K562 (cell line): ENCODE measurements around the gene NLGN3. TPM values are rescaled to one million over a fixed set of nuclear protein-coding genes. Genes with fewer than 3 reads are reported as not detected.
A peak's percentile ranks its signal among the peaks of the same experiment; 100 is the strongest.

ENCODE experiments used
- CBX3 ChIP-seq, 2 experiments: IDR thresholded peaks; 1 replicate in 1 of 2; 2 replicates in 1 of 2; pipeline ENCODE4 v1.6.1; 2012; ENCODE audit warnings: inconsistent platforms in 2 of 2, low read length in 2 of 2, borderline replicate concordance in 1 of 2, control low read depth in 1 of 2
- DIDO1 ChIP-seq: fragments of 450-650 bp; IDR thresholded peaks from 2 replicates; pipeline ENCODE4 v1.6.1; 2016; ENCODE audit warnings: low read depth, missing biosample characterization, missing genetic modification characterization
- EHMT2 ChIP-seq: fragments of 450-650 bp; IDR thresholded peaks from 2 replicates; pipeline ENCODE4 v1.6.1; 2018; ENCODE audit warnings: antibody characterized with exemption
- EP400 ChIP-seq: fragments of 450-650 bp; IDR thresholded peaks from 2 replicates; pipeline ENCODE4 v1.6.1; 2017; ENCODE audit warnings: antibody characterized with exemption, mild to moderate bottlenecking, moderate library complexity
- FOS ChIP-seq: IDR thresholded peaks from 3 replicates; pipeline ENCODE4 v1.6.1; 2011; ENCODE audit not compliant: insufficient read length; ENCODE audit errors: extremely low read depth
- GATAD2A ChIP-seq: fragments of 450-650 bp; IDR thresholded peaks from 2 replicates; pipeline ENCODE4 v1.6.1; 2017
- HNRNPH1 ChIP-seq: fragments of 200-400 bp; formaldehyde crosslinking; optimal IDR thresholded peaks from 2 replicates; pipeline ENCODE3; 2017; ENCODE audit warnings: low read depth, mild to moderate bottlenecking, low read length, moderate library complexity
- JUND ChIP-seq, 2 experiments: IDR thresholded peaks; 2 replicates in 1 of 2; 3 replicates in 1 of 2; pipeline ENCODE4 v1.6.1; 2011; ENCODE audit warnings: borderline replicate concordance in 2 of 2, low read depth in 2 of 2, low read length in 2 of 2, improper control_type of control experiment in 1 of 2, missing biosample characterization in 1 of 2, missing genetic modification characterization in 1 of 2, missing genetic modification reagents in 1 of 2
- KDM1A ChIP-seq, 2 experiments: fragments of 450-650 bp; IDR thresholded peaks; 2 replicates each; pipeline ENCODE4 v1.6.1; 2016; ENCODE audit warnings: mild to moderate bottlenecking in 2 of 2
- KLF16 ChIP-seq: IDR thresholded peaks from 2 replicates; pipeline ENCODE4 v1.6.1; 2016; ENCODE audit warnings: antibody characterized with exemption
- L3MBTL2 ChIP-seq: fragments of 450-650 bp; IDR thresholded peaks from 2 replicates; pipeline ENCODE4 v1.6.1; 2016; ENCODE audit warnings: mild to moderate bottlenecking, moderate library complexity
- MAFG ChIP-seq: fragments of 450-650 bp; conservative IDR thresholded peaks from 2 replicates; pipeline ENCODE4 v1.6.1; 2016; ENCODE audit warnings: missing genetic modification characterization, missing compliant biosample characterization
- MTA3 ChIP-seq: fragments of 450-650 bp; formaldehyde crosslinking; IDR thresholded peaks from 2 replicates; pipeline ENCODE4 v1.6.1; 2017; ENCODE audit warnings: mild to moderate bottlenecking, borderline replicate concordance
- NFIC ChIP-seq: fragments of 450-650 bp; IDR thresholded peaks from 2 replicates; pipeline ENCODE4 v1.6.1; 2017; ENCODE audit warnings: mild to moderate bottlenecking, inconsistent platforms
- NR3C1 ChIP-seq: sonication (generic); formaldehyde crosslinking; IDR thresholded peaks from 2 replicates; pipeline ENCODE4 v1.8.1; 2022; ENCODE audit warnings: missing genetic modification reagents
- PHB2 ChIP-seq: fragments of 450-650 bp; IDR thresholded peaks from 2 replicates; pipeline ENCODE4 v1.6.1; 2017; ENCODE audit warnings: low read depth
- STAT5A ChIP-seq: IDR thresholded peaks from 2 replicates; pipeline ENCODE4 v1.6.1; 2012; ENCODE audit warnings: low read length, inconsistent platforms, borderline replicate concordance
- TFAP4 ChIP-seq: sonication (generic); formaldehyde crosslinking; IDR thresholded peaks from 2 replicates; pipeline ENCODE4 v1.8.0; 2022; ENCODE audit warnings: missing genetic modification reagents, mild to moderate bottlenecking, moderate library complexity, borderline replicate concordance
- ZBTB11 ChIP-seq, 3 experiments: fragments of 200-800 bp in 1 of 3; fragments of 250-450 bp in 1 of 3; fragments of 450-650 bp in 1 of 3; sonication (Bioruptor Pico) in 1 of 3; sonication (Bioruptor generic) in 1 of 3; formaldehyde crosslinking in 1 of 3; IDR thresholded peaks; 2 replicates each; pipeline versions ENCODE4 v1.6.1 to v1.8.0; 2016 to 2022; ENCODE audit warnings: mild to moderate bottlenecking in 2 of 3, missing genetic modification characterization in 2 of 3, missing compliant biosample characterization in 1 of 3, moderate library complexity in 1 of 3
- ZBTB34 ChIP-seq: fragments of 250-450 bp; sonication (Bioruptor Pico); IDR thresholded peaks from 2 replicates; pipeline ENCODE4 v1.8.0; 2021; ENCODE audit warnings: mild to moderate bottlenecking, moderate library complexity
- ZNF121 ChIP-seq: sonication (generic); formaldehyde crosslinking; conservative IDR thresholded peaks from 2 replicates; pipeline ENCODE4 v1.8.0; 2022; ENCODE audit warnings: missing genetic modification reagents
- ZNF695 ChIP-seq: fragments of 450-650 bp; formaldehyde crosslinking; IDR thresholded peaks from 2 replicates; pipeline ENCODE4 v1.4.0; 2020; ENCODE audit warnings: mild to moderate bottlenecking, moderate library complexity
- polyA plus RNA-seq, 8 experiments: library from polyadenylated mRNA; depleted of rRNA in 4 of 8; stranded (reverse) in 5 of 8; unstranded in 3 of 8; fragments of >200 nt; fragmentation: Nextera tagmentation in 2 of 8; fragmentation: Illumina TruSeq in 1 of 8; extraction: Ambion mirVana in 2 of 8; extraction: Trizol in 1 of 8; gene quantifications; 2 replicates each; pipeline versions ENCODE4 v1.2.1 to v1.2.3, GENCODE V29; 2011 to 2014; ENCODE audit warnings: inconsistent platforms in 1 of 8, missing spikeins in 1 of 8
- total RNA-seq, 7 experiments: library from RNA; depleted of rRNA in 6 of 7; stranded (reverse); fragments of >200 nt in 6 of 7; fragmentation: Illumina TruSeq in 2 of 7; extraction: Trizol in 2 of 7; gene quantifications; 2 replicates each; pipeline versions ENCODE4 v1.2.1 to v1.2.3, GENCODE V29; 2011 to 2021; ENCODE audit warnings: low replicate concordance in 1 of 7
- TF ChIP-seq, protein P1 (sequence below), 2 experiments: fragments of 450-650 bp; IDR thresholded peaks; 2 replicates each; pipeline ENCODE4 v1.6.1; 2016

NLGN3 gene
- total and polyA plus RNA-seq, 9 of the 15 experiments (the other 6 are each of a cell fraction or from before 2014, with no cell fraction given), result 0.03 to 0.86 (median 0.25) TPM

DNA sequence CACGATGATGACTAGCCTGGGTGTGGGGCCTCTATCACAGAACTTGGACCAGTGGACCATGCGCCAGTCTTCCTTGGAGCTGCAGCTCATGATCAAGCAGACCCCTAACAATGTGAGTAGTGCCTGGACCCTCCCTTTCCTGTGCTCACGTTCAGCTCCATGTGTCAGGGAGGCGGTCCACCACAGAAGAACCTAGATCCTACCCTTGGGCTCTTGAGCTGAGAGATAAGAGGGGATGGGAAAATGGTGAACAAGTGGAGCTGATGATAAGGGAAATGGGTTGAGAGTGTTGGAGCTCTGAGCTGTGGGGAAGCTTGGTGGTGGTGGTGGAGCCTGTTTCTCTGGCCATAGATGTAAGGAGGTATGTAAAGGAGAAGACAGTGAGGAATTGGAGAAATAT is 13.1 kb upstream of the NLGN3 start (continued):
- TF ChIP-seq ZBTB11 (CRISPR knock-in tag; IDR thresholded peaks at IDR 0.05), result peak in 1 of 3 experiments; percentile 45; a peak in 1 of 6 replicates
- TF ChIP-seq CBX3 (IDR thresholded peaks at IDR 0.05; ENCODE audit: borderline replicate concordance in 1 of 2, low read length in 2 of 2), result no peak
- TF ChIP-seq FOS, result no peak
- TF ChIP-seq JUND (IDR thresholded peaks at IDR 0.05; ENCODE audit: borderline replicate concordance, low read depth, low read length), result peak; percentile 36; the same call in 1 of the 2 replicates
- no peak; the same call in 2 of the 3 replicates for TF ChIP-seq JUND (tag; IDR thresholded peaks at IDR 0.05; ENCODE audit: borderline replicate concordance, low read depth, low read length)
- peak; percentile 85 for TF ChIP-seq NFIC
- TF ChIP-seq STAT5A, result peak; percentile 79
- no peak for TF ChIP-seq ZBTB34 (CRISPR knock-in tag)
- 0 out of 2 replicates have a peak, but pooled peaks have one; percentile 39 for TF ChIP-seq MTA3
- peak; percentile 80 for TF ChIP-seq KLF16
- TF ChIP-seq EHMT2, result peak; percentile 87
- TF ChIP-seq MAFG (tag), result no peak
- 0 out of 2 replicates have a peak, but pooled peaks have one; percentile 64 for TF ChIP-seq PHB2
- no peak for TF ChIP-seq NR3C1 (CRISPR knock-in tag)
- no peak for TF ChIP-seq DIDO1 (tag)
- TF ChIP-seq, protein P1, sequence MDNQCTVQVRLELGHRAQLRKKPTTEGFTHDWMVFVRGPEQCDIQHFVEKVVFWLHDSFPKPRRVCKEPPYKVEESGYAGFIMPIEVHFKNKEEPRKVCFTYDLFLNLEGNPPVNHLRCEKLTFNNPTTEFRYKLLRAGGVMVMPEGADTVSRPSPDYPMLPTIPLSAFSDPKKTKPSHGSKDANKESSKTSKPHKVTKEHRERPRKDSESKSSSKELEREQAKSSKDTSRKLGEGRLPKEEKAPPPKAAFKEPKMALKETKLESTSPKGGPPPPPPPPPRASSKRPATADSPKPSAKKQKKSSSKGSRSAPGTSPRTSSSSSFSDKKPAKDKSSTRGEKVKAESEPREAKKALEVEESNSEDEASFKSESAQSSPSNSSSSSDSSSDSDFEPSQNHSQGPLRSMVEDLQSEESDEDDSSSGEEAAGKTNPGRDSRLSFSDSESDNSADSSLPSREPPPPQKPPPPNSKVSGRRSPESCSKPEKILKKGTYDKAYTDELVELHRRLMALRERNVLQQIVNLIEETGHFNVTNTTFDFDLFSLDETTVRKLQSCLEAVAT (IDR thresholded peaks at IDR 0.05), result peak in 1 of 2 experiments; percentile 37; a peak in 1 of 4 replicates
- TF ChIP-seq ZNF121 (CRISPR knock-in tag), result no peak
- TF ChIP-seq L3MBTL2, result peak; percentile 25; the same call in 1 of the 2 replicates
- TF ChIP-seq GATAD2A, result no peak
- TF ChIP-seq TFAP4 (CRISPR knock-in tag), result peak; percentile 31; the same call in 1 of the 2 replicates
- no peak for TF ChIP-seq ZNF695 (CRISPR knock-in tag)
- TF ChIP-seq KDM1A (IDR thresholded peaks at IDR 0.05), result peak; percentile 57 to 73; a peak in 3 of 4 replicates
- 0 out of 2 replicates have a peak, but pooled peaks have one; percentile 20 for TF ChIP-seq EP400
- no peak for TF ChIP-seq HNRNPH1
